Posterior cingulate gyrus (tissue), 11 donors: ENCODE measurements around the gene XPO4.
"Not testable (repeated sequence)": the region's sequence is repeated elsewhere in the genome, so short reads cannot be mapped to it uniquely, and the experiment has no call there.

Experiments used
- DNase-seq, 10 donors: peaks; one replicate each; pipeline versions ENCODE4 v3.0.0 to v3.0.0-alpha.2; 2020 to 2021; ENCODE audit warnings: mixed read lengths in 3 of 10
- intact Hi-C: fragments of 100-400 bp; cut with DNase I; formaldehyde crosslinking; loops from one replicate; pipeline ENCODE4 v1.15.1; 2023

The XPO4 gene

DNA sequence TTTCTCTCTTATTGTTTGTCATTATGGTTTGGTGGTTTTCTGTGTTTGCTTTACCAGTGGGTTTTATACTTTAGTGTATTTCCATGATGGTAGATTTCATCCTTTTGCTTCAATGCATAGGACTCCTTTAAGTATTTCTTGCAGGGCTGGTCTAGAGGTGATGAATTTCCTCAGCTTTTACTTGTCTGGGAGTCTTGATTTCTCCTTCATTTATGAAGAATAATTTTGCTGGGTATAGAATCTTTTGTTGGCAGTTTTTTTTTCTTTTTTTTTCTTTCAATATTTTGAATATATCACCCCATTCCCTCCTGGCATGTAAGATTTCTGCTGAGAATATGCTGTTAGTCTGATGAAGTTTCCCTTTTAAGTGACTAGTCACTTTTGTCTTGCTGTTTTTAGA, 148.5 kb downstream of the XPO4 start:
- DNase-seq = no peak
- intact Hi-C loops = no loop called here

DNA sequence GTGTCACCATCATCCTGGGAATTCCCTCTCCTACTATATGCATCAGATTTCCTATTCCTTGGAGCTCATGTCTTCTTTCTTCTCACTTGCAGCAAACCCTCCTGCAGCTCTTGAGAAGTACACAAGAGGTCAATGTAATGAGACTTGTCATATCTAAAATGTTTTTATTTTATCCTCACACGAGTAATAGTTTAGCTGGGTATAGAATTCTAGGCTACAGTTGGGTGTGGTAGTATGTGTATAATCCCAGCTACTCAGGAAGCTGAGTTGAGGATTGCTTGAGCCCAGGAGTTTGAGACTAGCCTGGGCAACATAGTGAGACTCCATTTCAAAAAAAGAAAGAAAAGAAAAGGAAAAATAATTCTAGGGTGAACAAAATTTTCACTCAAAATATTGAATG, 153.2 kb downstream of the XPO4 start:
- intact Hi-C loops = no loop called here
- DNase-seq = no peak

DNA sequence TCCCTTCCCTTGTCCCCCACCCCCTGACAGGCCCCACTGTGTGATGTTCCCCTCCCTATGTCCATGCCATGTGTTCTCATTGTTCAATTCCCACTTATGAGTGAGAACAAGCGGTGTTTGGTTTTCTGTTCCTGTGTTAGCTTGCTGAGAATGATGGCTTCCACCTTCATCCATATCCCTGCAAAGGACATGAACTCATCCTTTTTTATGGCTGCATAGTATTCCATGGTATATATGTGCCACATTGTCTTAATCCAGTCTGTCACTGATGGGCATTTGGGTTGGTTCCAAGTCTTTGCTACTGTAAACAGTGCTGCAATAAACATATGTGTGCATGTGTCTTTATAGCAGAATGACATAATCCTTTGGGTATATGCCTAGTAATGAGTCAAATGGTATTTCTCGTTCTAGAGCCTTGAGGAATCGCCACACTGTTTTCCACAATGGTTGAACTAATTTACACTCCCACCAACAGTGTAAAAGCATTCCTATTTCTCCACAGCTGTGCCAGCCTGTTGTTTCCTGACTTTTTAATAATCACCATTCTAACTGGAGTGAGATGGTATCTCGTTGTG, 158.6 kb downstream of the XPO4 start:
- intact Hi-C loops, DNase-seq: not testable (repeated sequence)

- intact Hi-C loops = no loop called here
- DNase-seq = peak in 1 of 10 donors; percentile 79
Measured at GRCh38 chr13:20740021-20740420, 162.5 kb downstream of the XPO4 start.

DNA sequence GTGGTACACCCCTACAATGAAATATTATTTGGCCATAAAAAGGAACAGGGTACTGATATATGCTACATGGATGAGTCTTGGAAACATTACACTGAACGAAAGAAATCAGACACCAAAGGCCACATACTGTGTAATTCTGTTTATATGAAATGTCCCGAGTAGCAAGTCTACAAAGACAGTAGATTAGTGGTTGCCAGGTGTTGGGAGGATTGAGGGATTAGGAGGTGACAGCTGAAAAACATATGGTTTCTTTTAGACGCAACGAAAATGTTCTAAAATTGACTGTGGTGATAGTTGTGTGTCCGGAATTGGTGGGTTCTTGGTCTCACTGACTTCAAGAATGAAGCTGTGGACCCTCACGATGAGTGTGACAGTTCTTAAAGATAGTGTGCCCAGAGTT, 163.9 kb downstream of the XPO4 start:
- intact Hi-C loops = no loop called here
- DNase-seq = no peak

DNA sequence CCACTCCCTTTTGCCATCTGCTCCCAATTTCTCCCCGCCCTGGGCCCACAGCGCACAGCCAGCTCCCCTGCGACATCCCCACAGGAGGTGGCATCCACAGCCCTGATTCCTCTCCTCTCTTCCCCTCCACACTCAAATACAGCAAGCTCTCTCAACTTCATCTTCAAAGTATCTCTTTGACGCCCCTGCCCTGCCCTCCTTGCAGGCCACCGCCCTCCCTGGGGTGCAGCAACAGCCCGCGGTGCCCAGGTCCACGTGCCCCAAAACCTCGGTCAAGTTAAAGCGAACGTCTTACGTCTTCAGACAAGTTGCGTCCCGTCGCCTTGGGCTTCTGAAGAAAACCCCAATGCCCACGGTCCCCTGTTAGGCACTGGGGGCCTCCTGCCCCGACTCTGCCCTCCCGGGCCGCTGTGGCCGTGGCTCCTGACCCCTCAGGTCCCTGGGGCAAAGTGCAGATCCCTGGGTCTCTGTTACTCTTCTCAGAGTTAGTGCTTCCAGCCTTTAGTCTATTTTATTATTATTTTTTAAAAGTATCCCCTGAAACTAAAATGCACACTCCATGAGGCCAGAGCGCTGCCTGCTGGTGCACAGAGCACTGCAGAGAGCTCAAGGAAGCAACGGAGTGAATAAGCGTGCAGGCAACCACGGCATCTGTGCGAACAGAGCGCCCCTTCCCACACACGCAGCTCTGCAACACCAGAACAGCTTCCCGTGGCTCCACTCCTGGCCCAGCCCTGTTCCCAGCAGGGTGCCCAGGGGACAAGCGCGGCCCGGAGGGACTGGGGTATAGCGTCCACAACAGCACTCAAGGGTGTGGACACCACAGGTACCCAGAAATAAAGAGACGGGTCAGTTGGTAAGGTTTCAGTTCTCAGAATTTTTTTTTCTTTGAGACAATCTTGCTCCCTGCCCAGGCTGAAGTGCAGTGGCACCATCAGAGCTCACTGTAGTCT, 172.6 kb downstream of the XPO4 start:
- intact Hi-C loops = no loop called here

GRCh38 chr13:20728579-20729311, 173.8 kb downstream of the XPO4 start:
- DNase-seq = peak in 1 of 10 donors; percentile 33
- intact Hi-C loops = no loop called here

More for the DNA sequence above, 172.6 kb downstream of the XPO4 start:
- peak in 1 of 10 donors; percentile 70 for DNase-seq

GRCh38 chr13:20727856-20728255, 174.7 kb downstream of the XPO4 start:
- DNase-seq = no peak
- intact Hi-C loops = no loop called here
